PFSK-1 (cell line): Measurements from ENCODE around the gene PLEKHJ1.

ENCODE experiments used
- FOXP2 ChIP-seq: optimal IDR thresholded peaks from 2 replicates; pipeline ENCODE3; 2011; ENCODE audit warnings: borderline replicate concordance, control low read depth, inconsistent platforms; ENCODE audit not compliant: insufficient read depth; ENCODE audit errors: extremely low read length, extremely low read depth
- POLR2AphosphoS5 ChIP-seq: IDR thresholded peaks from 2 replicates; pipeline ENCODE4 v1.6.1; 2012; ENCODE audit warnings: low read depth, mild to moderate bottlenecking, control low read depth, low read length, moderate library complexity
- SIN3A ChIP-seq: IDR thresholded peaks from 2 replicates; pipeline ENCODE4 v1.6.1; 2012; ENCODE audit warnings: mild to moderate bottlenecking, low read length, moderate library complexity, borderline replicate concordance; ENCODE audit not compliant: insufficient read depth
- TAF1 ChIP-seq: IDR thresholded peaks from 2 replicates; pipeline ENCODE4 v1.6.1; 2012; ENCODE audit warnings: low read length, control low read depth, borderline replicate concordance; ENCODE audit not compliant: insufficient read depth
- TF ChIP-seq, protein P1 (sequence below), 2 experiments: IDR thresholded peaks; 2 replicates each; pipeline versions ENCODE4 v1.6.1 to v1.8.0; 2011 to 2012; ENCODE audit warnings: low read depth in 2 of 2, low read length in 2 of 2, control low read depth in 1 of 2, inconsistent platforms in 1 of 2, mild to moderate bottlenecking in 1 of 2, moderate library complexity in 1 of 2; ENCODE audit not compliant: insufficient read depth in 1 of 2

Gene PLEKHJ1

DNA sequence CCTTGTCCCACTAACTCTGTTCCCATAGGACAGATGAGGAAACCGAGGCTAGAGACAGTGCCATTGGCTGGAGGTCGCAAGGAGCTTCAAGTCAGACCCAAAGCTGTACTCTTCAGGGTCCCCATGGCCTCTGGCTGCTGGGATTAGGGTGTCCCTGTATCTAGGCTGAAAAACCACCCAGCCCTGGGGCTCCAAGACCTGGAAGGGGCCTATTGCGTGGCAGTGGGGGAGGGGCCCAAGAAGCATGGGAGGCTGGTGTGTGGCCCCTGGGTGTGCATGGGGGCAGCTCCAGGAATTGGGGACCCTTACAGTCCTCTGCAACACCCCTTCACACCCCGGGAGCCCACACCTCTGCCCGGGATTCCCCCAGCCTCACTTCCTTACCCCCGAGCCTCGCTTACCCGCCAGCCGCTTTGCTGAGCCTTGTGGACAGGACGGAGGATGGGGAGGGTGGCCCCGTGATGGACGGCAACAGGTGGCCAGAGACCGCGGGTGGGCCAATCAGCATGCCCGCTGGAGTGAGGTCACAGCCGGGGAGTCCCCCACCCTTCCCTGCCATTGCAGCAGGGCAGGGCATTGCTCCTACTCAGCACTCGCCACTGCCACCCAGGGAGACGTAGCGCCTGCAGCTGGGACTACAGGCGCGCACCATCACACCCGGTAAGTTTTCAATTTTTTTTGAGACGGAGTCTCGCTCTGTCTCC is 20.0 kb upstream of the PLEKHJ1 start, which contains the start of gene JSRP1:
TSS of gene JSRP1 (minus strand) at position 436 of the 704 bp plus-strand sequence. CDS start 1,103 bp downstream, outside the sequence.
- TF ChIP-seq, protein P1, sequence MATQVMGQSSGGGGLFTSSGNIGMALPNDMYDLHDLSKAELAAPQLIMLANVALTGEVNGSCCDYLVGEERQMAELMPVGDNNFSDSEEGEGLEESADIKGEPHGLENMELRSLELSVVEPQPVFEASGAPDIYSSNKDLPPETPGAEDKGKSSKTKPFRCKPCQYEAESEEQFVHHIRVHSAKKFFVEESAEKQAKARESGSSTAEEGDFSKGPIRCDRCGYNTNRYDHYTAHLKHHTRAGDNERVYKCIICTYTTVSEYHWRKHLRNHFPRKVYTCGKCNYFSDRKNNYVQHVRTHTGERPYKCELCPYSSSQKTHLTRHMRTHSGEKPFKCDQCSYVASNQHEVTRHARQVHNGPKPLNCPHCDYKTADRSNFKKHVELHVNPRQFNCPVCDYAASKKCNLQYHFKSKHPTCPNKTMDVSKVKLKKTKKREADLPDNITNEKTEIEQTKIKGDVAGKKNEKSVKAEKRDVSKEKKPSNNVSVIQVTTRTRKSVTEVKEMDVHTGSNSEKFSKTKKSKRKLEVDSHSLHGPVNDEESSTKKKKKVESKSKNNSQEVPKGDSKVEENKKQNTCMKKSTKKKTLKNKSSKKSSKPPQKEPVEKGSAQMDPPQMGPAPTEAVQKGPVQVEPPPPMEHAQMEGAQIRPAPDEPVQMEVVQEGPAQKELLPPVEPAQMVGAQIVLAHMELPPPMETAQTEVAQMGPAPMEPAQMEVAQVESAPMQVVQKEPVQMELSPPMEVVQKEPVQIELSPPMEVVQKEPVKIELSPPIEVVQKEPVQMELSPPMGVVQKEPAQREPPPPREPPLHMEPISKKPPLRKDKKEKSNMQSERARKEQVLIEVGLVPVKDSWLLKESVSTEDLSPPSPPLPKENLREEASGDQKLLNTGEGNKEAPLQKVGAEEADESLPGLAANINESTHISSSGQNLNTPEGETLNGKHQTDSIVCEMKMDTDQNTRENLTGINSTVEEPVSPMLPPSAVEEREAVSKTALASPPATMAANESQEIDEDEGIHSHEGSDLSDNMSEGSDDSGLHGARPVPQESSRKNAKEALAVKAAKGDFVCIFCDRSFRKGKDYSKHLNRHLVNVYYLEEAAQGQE (IDR thresholded peaks at IDR 0.05; ENCODE audit: insufficient read depth in 1 of 2, low read depth in 2 of 2, low read length in 2 of 2): no peak
- no peak for TF ChIP-seq SIN3A
- TF ChIP-seq POLR2AphosphoS5: no peak
- TF ChIP-seq FOXP2: no peak
- TF ChIP-seq TAF1: no peak

DNA sequence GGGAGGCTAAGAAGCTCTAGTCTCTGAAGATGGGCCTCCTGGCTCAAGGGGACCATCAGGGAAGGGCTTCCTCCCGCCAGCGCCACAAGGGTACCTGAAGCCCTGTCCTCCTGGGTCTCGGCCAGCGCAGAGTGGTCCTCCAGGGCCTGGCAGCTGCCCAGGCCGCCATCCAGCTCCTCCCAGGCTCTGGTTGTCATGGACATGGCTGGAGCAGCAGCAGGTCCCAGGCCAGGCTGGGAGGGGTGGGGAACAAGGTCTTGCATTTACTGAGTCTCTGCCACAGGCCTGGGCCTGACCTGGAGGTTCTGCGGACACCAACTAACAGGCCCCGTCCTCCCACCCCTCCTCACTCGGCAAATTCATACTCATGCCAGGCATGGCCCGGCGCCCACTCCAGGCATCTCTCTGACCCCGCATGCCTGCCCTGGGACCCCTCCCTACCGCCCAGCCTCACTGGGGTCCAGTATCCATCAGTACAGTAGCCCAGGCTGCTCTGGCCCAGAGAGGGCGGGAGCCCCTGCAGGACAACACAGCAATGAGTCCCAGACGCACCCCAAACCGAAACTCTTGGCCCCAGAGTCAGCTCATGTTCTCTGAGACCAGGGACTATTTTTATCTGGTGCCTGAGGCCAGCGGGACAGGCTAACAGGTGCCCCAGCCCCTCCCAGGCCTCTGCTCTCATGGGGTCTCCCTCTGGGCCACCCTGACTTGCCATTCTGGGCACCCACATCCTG is 19.1 kb upstream of the PLEKHJ1 start:
- TF ChIP-seq FOXP2: no peak
- no peak for TF ChIP-seq SIN3A
- no peak for TF ChIP-seq TAF1
- TF ChIP-seq, protein P1 (IDR thresholded peaks at IDR 0.05; ENCODE audit: insufficient read depth in 1 of 2, low read depth in 2 of 2, low read length in 2 of 2): no peak
- no peak for TF ChIP-seq POLR2AphosphoS5

DNA sequence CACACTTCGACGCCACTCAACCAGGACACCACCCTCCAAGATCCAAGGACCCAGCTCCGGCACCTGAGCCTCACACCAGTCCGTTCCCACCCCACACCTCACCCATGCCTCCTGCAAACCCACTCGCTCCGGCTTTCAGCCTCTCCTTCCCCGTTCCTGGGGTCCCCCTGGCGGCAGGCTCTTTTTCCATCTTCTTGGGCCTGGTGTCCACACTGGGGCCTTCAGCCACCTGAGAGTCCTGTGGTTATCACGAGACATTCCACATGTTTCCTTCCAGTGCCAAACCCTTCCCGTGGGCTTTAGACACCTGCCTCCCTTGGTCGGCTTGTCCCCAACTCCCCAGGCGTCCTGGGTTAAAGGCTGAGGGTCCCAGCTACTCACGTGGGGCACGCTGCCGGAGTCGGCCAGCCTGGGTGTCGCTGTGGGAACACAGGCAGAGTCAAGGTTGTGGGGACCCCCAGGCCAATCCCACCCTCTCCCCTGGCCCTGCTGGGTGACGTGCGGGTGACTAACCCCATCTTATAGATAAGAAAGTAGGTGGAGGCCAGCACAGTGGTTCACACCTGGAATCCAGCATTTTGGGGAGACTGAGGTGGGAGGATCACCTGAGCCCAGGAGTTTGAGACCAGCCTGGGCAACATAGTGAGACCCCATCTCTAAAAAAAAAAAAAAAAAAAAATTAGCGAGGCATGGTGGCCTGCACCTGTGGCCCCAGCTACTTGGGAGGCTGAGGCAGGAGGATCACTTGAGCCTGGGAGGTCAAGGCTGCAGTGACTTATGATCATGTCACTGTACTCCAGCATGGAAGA is 18.1 kb upstream of the PLEKHJ1 start:
- TF ChIP-seq FOXP2: no peak
- TF ChIP-seq, protein P1 (IDR thresholded peaks at IDR 0.05; ENCODE audit: insufficient read depth in 1 of 2, low read depth in 2 of 2, low read length in 2 of 2): no peak
- TF ChIP-seq SIN3A: no peak
- no peak for TF ChIP-seq TAF1
- TF ChIP-seq POLR2AphosphoS5: no peak

DNA sequence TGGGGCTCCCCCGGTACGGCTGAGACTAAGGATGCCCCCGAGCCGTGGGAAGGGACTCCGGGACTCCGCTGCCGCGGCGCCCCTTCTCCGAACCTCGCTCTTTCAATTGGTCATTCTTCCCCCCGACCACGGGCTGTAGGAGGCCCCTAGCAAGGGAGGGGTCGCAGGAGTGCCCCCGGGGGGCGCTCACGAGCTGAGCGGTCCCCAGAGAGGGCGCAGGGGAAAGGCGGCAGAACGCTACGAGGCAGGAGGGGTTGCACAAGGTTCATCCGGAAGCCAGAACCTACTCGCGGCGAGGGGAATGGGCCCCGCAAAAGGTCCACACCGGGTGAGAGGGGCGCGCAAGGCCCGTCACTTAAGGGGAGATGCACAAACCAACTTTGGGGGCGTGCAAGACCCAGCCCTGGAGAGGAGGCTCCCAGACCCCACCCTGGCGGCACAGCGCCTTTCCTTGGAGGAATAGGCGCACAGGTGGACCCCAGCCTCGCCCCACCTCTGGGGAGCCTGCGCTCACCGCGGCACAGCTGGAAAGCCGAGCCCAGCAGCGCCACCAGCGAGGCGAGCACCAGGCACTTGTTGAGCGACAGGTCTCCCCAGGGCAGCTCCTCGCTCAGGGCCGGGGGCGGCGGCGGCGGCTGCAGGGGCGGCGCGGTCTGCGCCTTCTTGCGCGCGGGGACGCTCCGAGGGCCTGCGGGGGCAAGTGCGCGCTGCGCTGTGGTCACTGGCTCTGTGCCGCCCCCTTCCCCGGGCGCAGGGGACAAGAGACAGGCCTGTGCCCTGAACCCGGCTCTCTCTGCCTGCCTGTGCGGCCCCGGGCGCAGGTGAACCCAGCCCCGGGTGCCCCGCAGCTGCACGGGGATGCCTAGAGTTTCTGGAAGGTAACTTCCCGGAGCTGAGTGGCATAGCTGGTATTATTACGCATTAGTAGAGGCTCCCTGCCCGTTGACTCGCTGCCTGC is 17.3 kb upstream of the PLEKHJ1 start:
- TF ChIP-seq TAF1 (no peak), SIN3A (no peak), FOXP2 (no peak), POLR2AphosphoS5 (no peak)
- TF ChIP-seq, protein P1 (IDR thresholded peaks at IDR 0.05; ENCODE audit: insufficient read depth in 1 of 2, low read depth in 2 of 2, low read length in 2 of 2): no peak
